HCT116 (cell line): ENCODE results near the gene KDM2B. TPM values are rescaled to one million over a fixed set of nuclear protein-coding genes. Genes with fewer than 3 reads are reported as not detected.

Experiments
- ATAC-seq: fragments of 200-7000 bp; cut with Tn5 transposase; 2 replicates; pipeline ENCODE4 v1.9.1; 2020; ENCODE audit warnings: mild to moderate bottlenecking, moderate library complexity
- BruUV-seq: library from RNA; stranded (reverse); fragments of 400-500 nt; replicated peaks from 2 replicates; lab custom pipeline; 2021; lab: Mats Ljungman, UMichigan
- CTCF ChIA-PET: fragments of 300-600 bp; sonication (Branson Sonifier 250); formaldehyde crosslinking; loops from one replicate; lab custom pipeline; 2021; ENCODE audit warnings: antibody characterized with exemption; lab: Charles Lee
- POLR2A ChIA-PET: fragments of 300-600, 350-600 bp; sonication (Branson Sonifier 250); formaldehyde crosslinking; loops from one replicate; lab custom pipeline; 2021; ENCODE audit warnings: antibody characterized with exemption; lab: Charles Lee
- RAD21 ChIA-PET, 2 experiments: fragments of 300-600 bp; sonication (Branson Sonifier 250); formaldehyde crosslinking; loops; one replicate each; lab custom pipeline; 2023; ENCODE audit warnings: low total read pairs in 2 of 2; ENCODE audit not compliant: uncharacterized antibody in 2 of 2, unreplicated experiment in 2 of 2, low non-redundant PET in 1 of 2; lab: Charles Lee
- DNase-seq: peaks from one replicate; pipeline ENCODE4 v3.0.0-alpha.2; 2010; ENCODE audit warnings: low read depth, low spot score
- H2AFZ ChIP-seq: fragments of 200-600 bp; shearing (Covaris generic), sonication (generic); 2 replicates; pipeline ENCODE4 v1.6.1; 2017; ENCODE audit warnings: low read depth, mixed run types, mixed read lengths, antibody characterized with exemption, low read length; ENCODE audit not compliant: poor library complexity, severe bottlenecking
- H3K27ac ChIP-seq: 2 replicates; pipeline ENCODE4 v1.5.1; 2012; ENCODE audit warnings: low read depth, low read length
- H3K27me3 ChIP-seq: fragments of 200-600 bp; sonication (generic); 2 replicates; pipeline ENCODE4 v1.6.1; 2016; ENCODE audit warnings: mixed run types, low read length, mixed read lengths; ENCODE audit not compliant: insufficient read depth
- H3K36me3 ChIP-seq, 2 experiments: fragments of 200-500 bp in 1 of 2; fragments of 200-600 bp in 1 of 2; sonication (Bioruptor generic) in 1 of 2; sonication (generic) in 1 of 2; 2 replicates each; pipeline versions ENCODE4 v1.5.1 to v1.6.1; 2014 to 2016; ENCODE audit warnings: low read length in 2 of 2, inconsistent platforms in 1 of 2, mixed read lengths in 1 of 2, mixed run types in 1 of 2; ENCODE audit not compliant: insufficient read depth in 2 of 2, control insufficient read depth in 1 of 2
- H3K4me1 ChIP-seq, 2 experiments: fragments of 200-600 bp in 1 of 2; sonication (generic) in 1 of 2; 2 replicates each; pipeline versions ENCODE4 v1.5.1 to v1.6.1; 2012 to 2017; ENCODE audit warnings: low read length in 2 of 2, inconsistent platforms in 1 of 2, mild to moderate bottlenecking in 1 of 2, mixed read lengths in 1 of 2, mixed run types in 1 of 2, moderate library complexity in 1 of 2; ENCODE audit not compliant: insufficient read depth in 2 of 2, control insufficient read depth in 1 of 2
- H3K4me2 ChIP-seq: fragments of 200-600 bp; sonication (generic); 2 replicates; pipeline ENCODE4 v1.6.1; 2017; ENCODE audit warnings: mixed run types, low read length, mixed read lengths
- H3K4me3 ChIP-seq, 2 experiments: fragments of 200-600 bp in 1 of 2; sonication (generic) in 1 of 2; replicated peaks in 1 of 2; 2 replicates each; pipeline ENCODE4 v1.5.1; 2011 to 2016; ENCODE audit warnings: low read length in 2 of 2, control low read depth in 1 of 2, low read depth in 1 of 2, mild to moderate bottlenecking in 1 of 2, mixed read lengths in 1 of 2, mixed run types in 1 of 2
- H3K79me2 ChIP-seq: fragments of 200-600 bp; sonication (generic); 2 replicates; pipeline ENCODE4 v1.6.1; 2017; ENCODE audit warnings: mild to moderate bottlenecking, mixed run types, low read length, moderate library complexity, mixed read lengths; ENCODE audit not compliant: insufficient read depth
- H3K9ac ChIP-seq: fragments of 200-600 bp; sonication (generic); 2 replicates; pipeline ENCODE4 v1.6.1; 2016; ENCODE audit warnings: low read length, mixed read lengths
- H3K9me2 ChIP-seq: fragments of 200-600 bp; sonication (generic), shearing (Covaris generic); 2 replicates; pipeline ENCODE4 v1.6.1; 2017; ENCODE audit warnings: mixed run types, mild to moderate bottlenecking, moderate library complexity; ENCODE audit not compliant: insufficient read depth
- H3K9me3 ChIP-seq, 2 experiments: fragments of 200-500 bp in 1 of 2; fragments of 200-600 bp in 1 of 2; sonication (Bioruptor generic) in 1 of 2; sonication (generic) in 1 of 2; 2 replicates each; pipeline ENCODE4 v1.6.1; 2014 to 2017; ENCODE audit warnings: low read length in 2 of 2, mixed read lengths in 2 of 2, inconsistent platforms in 1 of 2, low read depth in 1 of 2, mild to moderate bottlenecking in 1 of 2, mixed run types in 1 of 2, moderate library complexity in 1 of 2; ENCODE audit not compliant: control insufficient read depth in 1 of 2, insufficient read depth in 1 of 2
- H4K20me1 ChIP-seq: fragments of 200-600 bp; sonication (generic), shearing (Covaris generic); 2 replicates; pipeline ENCODE4 v1.6.1; 2017; ENCODE audit warnings: mixed run types, mild to moderate bottlenecking, moderate library complexity; ENCODE audit not compliant: insufficient read depth
- CBX3 ChIP-seq: IDR thresholded peaks from 2 replicates; pipeline ENCODE4 v1.6.1; 2012; ENCODE audit warnings: low read depth
- CEBPB ChIP-seq: IDR thresholded peaks from 2 replicates; pipeline ENCODE4 v1.6.1; 2012; ENCODE audit warnings: low read depth
- EGR1 ChIP-seq: IDR thresholded peaks from 2 replicates; pipeline ENCODE4 v1.6.1; 2012; ENCODE audit warnings: low read depth
- EZH2 ChIP-seq: fragments of 200-600 bp; sonication (generic); IDR thresholded peaks from 2 replicates; pipeline ENCODE4 v1.6.1; 2017; ENCODE audit warnings: antibody characterized with exemption, mixed run types
- FOSL1 ChIP-seq: IDR thresholded peaks from 2 replicates; pipeline ENCODE4 v1.6.1; 2012; ENCODE audit warnings: low read depth
- POLR2A ChIP-seq: IDR thresholded peaks from 2 replicates; pipeline ENCODE4 v1.7.0; 2011; ENCODE audit warnings: borderline replicate concordance; ENCODE audit not compliant: insufficient read depth, insufficient read length; ENCODE audit errors: extremely low read depth
- POLR2AphosphoS5 ChIP-seq: IDR thresholded peaks from 2 replicates; pipeline ENCODE4 v1.6.1; 2011; ENCODE audit warnings: mild to moderate bottlenecking, low read depth, low read length, moderate library complexity
- SIN3A ChIP-seq: IDR thresholded peaks from 2 replicates; pipeline ENCODE4 v1.6.1; 2012; ENCODE audit warnings: low read depth
- SP1 ChIP-seq: IDR thresholded peaks from 2 replicates; pipeline ENCODE4 v1.6.1; 2012; ENCODE audit warnings: low read depth
- SRF ChIP-seq: IDR thresholded peaks from 2 replicates; pipeline ENCODE4 v1.6.1; 2012; ENCODE audit warnings: low read depth
- YY1 ChIP-seq: IDR thresholded peaks from 2 replicates; pipeline ENCODE4 v1.6.1; 2011; ENCODE audit warnings: low read length, low read depth, moderate library complexity, mild to moderate bottlenecking; ENCODE audit not compliant: insufficient replicate concordance; ENCODE audit errors: extremely low read depth
- ZNF274 ChIP-seq: fragments of 200-500 bp; sonication (Bioruptor generic); IDR thresholded peaks from 2 replicates; pipeline ENCODE4 v1.6.1; 2014; ENCODE audit warnings: mild to moderate bottlenecking, low read depth, low read length, inconsistent platforms
- intact Hi-C: fragments of 100-400 bp; cut with micrococcal nuclease; formaldehyde crosslinking; loops from 2 replicates; pipeline ENCODE4 v1.10.0; 2022
- total RNA-seq: library from RNA; stranded (reverse); gene quantifications from one replicate; pipeline ENCODE4 v1.2.1, GENCODE V29; 2021; ENCODE audit not compliant: unreplicated experiment
- TF ChIP-seq, protein P1 (sequence below): IDR thresholded peaks from 2 replicates; pipeline ENCODE4 v1.6.1; 2012; ENCODE audit warnings: low read depth
- TF ChIP-seq, protein P2 (sequence below): IDR thresholded peaks from 2 replicates; pipeline ENCODE4 v1.6.1; 2011; ENCODE audit warnings: mild to moderate bottlenecking, low read length, moderate library complexity; ENCODE audit not compliant: insufficient replicate concordance; ENCODE audit errors: extremely low read depth
- TF ChIP-seq, protein P3 (sequence below): IDR thresholded peaks from 2 replicates; pipeline ENCODE4 v1.6.1; 2012
- TF ChIP-seq, protein P4 (sequence below): IDR thresholded peaks from 2 replicates; pipeline ENCODE4 v1.6.1; 2012

The KDM2B gene
- total RNA-seq, 1 experiment from 2014 or later: 36.7 TPM

DNA sequence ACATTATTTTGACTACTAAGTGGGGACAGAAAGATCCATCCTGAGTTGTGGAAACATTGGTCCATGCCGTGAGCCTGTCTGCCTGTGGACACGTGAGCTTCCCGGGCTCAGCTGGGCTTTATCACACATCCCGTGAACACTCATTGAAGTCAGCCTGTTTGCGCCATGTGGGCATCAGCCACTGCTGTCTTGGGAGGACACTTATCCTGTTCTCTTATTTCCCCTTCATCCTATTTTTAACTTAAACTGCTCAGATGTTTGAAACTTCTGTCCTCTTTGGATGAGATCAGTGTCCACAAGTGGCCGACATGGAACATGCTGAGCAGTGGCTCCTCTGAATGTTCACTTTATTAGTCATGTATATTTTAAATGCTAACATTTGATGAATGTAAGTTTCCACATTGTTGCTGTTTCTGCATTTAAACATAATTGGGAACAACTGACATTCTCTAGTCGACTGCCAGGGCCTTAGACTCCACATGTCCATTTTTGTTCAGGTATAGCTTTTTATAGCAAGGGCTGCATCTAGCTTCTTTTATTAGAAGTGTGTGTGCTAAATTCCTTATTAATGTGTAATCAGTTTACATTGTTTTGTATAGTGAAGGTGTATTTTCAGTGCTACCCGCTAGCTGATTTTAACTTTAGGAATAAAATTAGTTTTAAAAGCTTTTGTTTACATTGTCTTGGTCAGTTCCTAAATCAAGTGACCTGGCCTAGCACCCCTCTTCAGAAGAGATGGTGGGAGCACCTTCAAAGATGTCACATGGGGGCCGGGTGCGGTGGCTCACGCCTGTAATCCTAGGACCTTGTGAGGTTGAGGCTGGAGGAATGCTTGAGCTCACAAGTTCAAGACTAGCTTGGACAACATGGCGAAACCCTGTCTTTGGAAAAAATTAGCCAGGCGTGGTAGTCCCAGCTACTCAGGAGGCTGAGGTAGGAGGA lies 156.9 kb downstream of the KDM2B start:
- Histone ChIP-seq H2AFZ (no peak overlapping the region), H3K36me3 (peaks cover 58 to 66% of the 10 kb centered on the region in 2 experiments), H3K4me2 (no peak overlapping the region), H4K20me1 (no peaks in the 10 kb centered on the region), H3K27ac (no peak overlapping the region), H3K4me3 (no peak overlapping the region), H3K9me3 (no peaks in the 10 kb centered on the region), H3K9ac (no peak overlapping the region), H3K27me3 (no peaks in the 10 kb centered on the region), H3K79me2 (no peaks in the 10 kb centered on the region; the same call in 1 of the 2 replicates), H3K9me2 (no peaks in the 10 kb centered on the region), H3K4me1 (no peaks in the 10 kb centered on the region)
- POLR2A ChIA-PET: no interaction called here
- RAD21 ChIA-PET: no interaction called here
- ATAC-seq (no peak), DNase-seq (no peak)
- no TSS peak for BruUV-seq
- intact Hi-C loops: no loop called here
- CTCF ChIA-PET: interaction anchor here (1.5 kb wide), 1 partner anchor 19 kb away, joined by 5 read pairs; no protein-coding TSS in a partner anchor
- TF ChIP-seq SP1 (no peak), SRF (no peak), ZNF274 (no peak), EGR1 (no peak), CBX3 (no peak), YY1 (no peak), CEBPB (no peak), POLR2A (no peak), FOSL1 (no peak), SIN3A (no peak), POLR2AphosphoS5 (no peak), EZH2 (no peak)
- TF ChIP-seq, protein P1, sequence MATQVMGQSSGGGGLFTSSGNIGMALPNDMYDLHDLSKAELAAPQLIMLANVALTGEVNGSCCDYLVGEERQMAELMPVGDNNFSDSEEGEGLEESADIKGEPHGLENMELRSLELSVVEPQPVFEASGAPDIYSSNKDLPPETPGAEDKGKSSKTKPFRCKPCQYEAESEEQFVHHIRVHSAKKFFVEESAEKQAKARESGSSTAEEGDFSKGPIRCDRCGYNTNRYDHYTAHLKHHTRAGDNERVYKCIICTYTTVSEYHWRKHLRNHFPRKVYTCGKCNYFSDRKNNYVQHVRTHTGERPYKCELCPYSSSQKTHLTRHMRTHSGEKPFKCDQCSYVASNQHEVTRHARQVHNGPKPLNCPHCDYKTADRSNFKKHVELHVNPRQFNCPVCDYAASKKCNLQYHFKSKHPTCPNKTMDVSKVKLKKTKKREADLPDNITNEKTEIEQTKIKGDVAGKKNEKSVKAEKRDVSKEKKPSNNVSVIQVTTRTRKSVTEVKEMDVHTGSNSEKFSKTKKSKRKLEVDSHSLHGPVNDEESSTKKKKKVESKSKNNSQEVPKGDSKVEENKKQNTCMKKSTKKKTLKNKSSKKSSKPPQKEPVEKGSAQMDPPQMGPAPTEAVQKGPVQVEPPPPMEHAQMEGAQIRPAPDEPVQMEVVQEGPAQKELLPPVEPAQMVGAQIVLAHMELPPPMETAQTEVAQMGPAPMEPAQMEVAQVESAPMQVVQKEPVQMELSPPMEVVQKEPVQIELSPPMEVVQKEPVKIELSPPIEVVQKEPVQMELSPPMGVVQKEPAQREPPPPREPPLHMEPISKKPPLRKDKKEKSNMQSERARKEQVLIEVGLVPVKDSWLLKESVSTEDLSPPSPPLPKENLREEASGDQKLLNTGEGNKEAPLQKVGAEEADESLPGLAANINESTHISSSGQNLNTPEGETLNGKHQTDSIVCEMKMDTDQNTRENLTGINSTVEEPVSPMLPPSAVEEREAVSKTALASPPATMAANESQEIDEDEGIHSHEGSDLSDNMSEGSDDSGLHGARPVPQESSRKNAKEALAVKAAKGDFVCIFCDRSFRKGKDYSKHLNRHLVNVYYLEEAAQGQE: no peak
- TF ChIP-seq, protein P2, sequence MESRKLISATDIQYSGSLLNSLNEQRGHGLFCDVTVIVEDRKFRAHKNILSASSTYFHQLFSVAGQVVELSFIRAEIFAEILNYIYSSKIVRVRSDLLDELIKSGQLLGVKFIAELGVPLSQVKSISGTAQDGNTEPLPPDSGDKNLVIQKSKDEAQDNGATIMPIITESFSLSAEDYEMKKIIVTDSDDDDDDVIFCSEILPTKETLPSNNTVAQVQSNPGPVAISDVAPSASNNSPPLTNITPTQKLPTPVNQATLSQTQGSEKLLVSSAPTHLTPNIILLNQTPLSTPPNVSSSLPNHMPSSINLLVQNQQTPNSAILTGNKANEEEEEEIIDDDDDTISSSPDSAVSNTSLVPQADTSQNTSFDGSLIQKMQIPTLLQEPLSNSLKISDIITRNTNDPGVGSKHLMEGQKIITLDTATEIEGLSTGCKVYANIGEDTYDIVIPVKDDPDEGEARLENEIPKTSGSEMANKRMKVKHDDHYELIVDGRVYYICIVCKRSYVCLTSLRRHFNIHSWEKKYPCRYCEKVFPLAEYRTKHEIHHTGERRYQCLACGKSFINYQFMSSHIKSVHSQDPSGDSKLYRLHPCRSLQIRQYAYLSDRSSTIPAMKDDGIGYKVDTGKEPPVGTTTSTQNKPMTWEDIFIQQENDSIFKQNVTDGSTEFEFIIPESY: no peak
- TF ChIP-seq, protein P3, sequence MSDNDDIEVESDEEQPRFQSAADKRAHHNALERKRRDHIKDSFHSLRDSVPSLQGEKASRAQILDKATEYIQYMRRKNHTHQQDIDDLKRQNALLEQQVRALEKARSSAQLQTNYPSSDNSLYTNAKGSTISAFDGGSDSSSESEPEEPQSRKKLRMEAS: no peak
- TF ChIP-seq, protein P4, sequence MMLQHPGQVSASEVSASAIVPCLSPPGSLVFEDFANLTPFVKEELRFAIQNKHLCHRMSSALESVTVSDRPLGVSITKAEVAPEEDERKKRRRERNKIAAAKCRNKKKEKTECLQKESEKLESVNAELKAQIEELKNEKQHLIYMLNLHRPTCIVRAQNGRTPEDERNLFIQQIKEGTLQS: no peak
